ENCODE results near the gene PLGRKT. TPM values are rescaled to one million over a fixed set of nuclear protein-coding genes. Genes with fewer than 3 reads are reported as not detected.

The PLGRKT gene
- total and polyA plus RNA-seq, 8 donors, result 18.9 to 28.2 (median 22.2) TPM

DNA sequence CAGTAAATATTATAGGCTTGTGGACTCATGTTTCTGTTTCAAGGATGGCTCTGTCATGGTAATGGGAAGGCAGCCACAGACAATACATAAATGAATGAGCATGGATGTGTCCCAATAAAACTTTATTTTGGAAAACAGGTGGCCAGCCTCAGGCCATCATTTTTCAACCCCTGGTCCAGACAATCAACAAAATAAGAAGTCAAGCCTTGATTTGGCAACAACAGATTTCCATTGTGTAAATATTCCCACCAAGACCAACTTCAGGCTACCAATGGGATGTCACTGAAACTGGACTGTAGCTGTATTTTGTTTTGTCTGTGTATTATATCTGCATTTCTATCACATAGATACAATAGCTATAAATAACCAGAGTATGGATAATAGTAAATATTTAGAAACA, 77.4 kb downstream of the PLGRKT start:
- no peaks in the 10 kb centered on the region for H3K9me3 ChIP-seq
- peaks cover 0 to 13% of the 10 kb centered on the region in 2 donors for H3K36me3 ChIP-seq
- TF ChIP-seq, protein P1, sequence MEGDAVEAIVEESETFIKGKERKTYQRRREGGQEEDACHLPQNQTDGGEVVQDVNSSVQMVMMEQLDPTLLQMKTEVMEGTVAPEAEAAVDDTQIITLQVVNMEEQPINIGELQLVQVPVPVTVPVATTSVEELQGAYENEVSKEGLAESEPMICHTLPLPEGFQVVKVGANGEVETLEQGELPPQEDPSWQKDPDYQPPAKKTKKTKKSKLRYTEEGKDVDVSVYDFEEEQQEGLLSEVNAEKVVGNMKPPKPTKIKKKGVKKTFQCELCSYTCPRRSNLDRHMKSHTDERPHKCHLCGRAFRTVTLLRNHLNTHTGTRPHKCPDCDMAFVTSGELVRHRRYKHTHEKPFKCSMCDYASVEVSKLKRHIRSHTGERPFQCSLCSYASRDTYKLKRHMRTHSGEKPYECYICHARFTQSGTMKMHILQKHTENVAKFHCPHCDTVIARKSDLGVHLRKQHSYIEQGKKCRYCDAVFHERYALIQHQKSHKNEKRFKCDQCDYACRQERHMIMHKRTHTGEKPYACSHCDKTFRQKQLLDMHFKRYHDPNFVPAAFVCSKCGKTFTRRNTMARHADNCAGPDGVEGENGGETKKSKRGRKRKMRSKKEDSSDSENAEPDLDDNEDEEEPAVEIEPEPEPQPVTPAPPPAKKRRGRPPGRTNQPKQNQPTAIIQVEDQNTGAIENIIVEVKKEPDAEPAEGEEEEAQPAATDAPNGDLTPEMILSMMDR (IDR thresholded peaks at IDR 0.05), result no peak
- ATAC-seq (no peak), DNase-seq (no peak)
- H3K4me1 ChIP-seq, result no peaks in the 10 kb centered on the region
- intact Hi-C loops (cut with DNase I), result no loop called here
- H3K27me3 ChIP-seq, result no peaks in the 10 kb centered on the region
- H3K27ac ChIP-seq, result no peak overlapping the region
- H3K4me3 ChIP-seq, result no peak overlapping the region

DNA sequence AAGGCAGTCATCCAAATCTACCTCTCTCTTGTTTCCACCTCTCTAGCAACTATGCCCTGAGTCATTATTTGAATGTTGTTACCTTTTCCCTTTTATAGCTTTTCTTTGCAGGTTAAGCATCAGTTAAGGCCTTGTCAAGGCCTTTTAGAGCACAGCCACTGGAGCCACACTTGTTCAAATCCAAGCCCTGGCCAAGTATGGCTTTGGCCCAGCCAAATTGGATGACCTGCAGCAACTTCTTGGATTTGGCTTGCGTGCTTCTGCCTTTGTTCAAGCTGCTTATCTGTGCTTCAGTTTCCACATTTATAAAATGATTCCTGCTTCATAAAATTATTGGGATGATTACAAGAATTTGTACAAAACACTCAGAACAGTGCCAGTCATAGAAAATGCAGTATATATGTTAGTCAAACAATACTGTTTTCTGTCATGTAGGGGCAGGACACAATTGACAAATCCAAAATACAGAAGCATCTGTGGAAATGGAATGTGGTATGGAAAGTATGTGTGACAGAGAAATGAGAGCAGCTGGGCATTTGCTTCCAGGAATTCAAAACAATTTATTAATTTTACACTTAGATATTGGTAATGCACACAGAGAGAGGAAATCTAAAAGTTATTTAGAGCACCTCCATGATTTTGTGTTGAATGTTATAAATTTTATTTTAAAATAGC, 80.2 kb downstream of the PLGRKT start:
- Histone ChIP-seq H3K36me3 (peaks cover 0 to 13% of the 10 kb centered on the region in 2 donors), H3K27me3 (no peaks in the 10 kb centered on the region), H3K27ac (no peak overlapping the region), H3K9me3 (no peaks in the 10 kb centered on the region), H3K4me1 (no peaks in the 10 kb centered on the region), H3K4me3 (no peak overlapping the region)
- TF ChIP-seq, protein P1 (IDR thresholded peaks at IDR 0.05), result no peak
- intact Hi-C loops (cut with DNase I), result no loop called here
- ATAC-seq, result no peak
- DNase-seq, result no peak

DNA sequence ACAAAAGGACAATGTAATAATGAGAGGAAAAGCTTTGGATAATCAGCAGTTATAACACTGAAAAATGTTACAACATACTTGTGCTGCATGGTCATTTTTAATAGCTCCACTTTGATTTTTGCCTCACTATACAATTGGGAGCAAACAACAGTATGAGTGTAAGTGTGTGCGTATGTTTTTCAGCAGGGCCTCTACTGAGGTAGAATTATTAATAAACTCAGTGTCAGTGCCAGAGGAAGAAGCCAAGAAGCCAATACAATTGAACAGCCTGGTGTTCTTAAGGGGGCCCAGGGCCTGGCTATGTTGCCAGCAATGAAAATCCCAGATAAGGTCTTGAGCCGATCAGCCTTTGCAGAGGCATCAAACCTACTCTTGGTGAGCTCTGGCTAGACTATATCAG, 81.9 kb downstream of the PLGRKT start:
- TF ChIP-seq, protein P1 (IDR thresholded peaks at IDR 0.05), result no peak
- no peak for DNase-seq
- H3K4me3 ChIP-seq, result no peak overlapping the region
- H3K4me1 ChIP-seq, result no peaks in the 10 kb centered on the region
- no peaks in the 10 kb centered on the region for H3K9me3 ChIP-seq
- no peak overlapping the region for H3K27ac ChIP-seq
- ATAC-seq, result no peak
- H3K36me3 ChIP-seq, result peaks cover 0 to 13% of the 10 kb centered on the region in 2 donors
- intact Hi-C loops (cut with DNase I), result no loop called here
- no peaks in the 10 kb centered on the region for H3K27me3 ChIP-seq

DNA sequence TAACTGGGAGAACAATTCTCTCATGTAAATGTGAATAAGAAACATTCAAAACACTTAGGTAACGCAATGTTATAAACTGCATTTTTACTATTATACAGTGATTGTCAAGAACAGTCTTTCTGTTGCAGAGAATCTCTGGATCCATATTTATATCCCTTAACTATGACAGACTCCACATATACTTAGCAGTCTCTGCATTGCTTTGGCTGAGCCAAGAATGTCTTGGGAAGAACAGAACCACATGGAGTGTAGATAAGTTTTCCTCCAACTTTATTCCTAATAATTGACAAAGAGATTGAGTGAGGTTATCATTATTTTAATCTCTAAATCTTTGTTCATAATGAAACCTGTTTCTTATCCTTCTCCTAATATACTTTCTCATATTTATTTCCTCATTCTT, 82.5 kb downstream of the PLGRKT start:
- intact Hi-C loops (cut with DNase I), result no loop called here
- peaks cover 0 to 5% of the 10 kb centered on the region in 2 donors for H3K9me3 ChIP-seq
- TF ChIP-seq, protein P1 (IDR thresholded peaks at IDR 0.05), result no peak

DNA sequence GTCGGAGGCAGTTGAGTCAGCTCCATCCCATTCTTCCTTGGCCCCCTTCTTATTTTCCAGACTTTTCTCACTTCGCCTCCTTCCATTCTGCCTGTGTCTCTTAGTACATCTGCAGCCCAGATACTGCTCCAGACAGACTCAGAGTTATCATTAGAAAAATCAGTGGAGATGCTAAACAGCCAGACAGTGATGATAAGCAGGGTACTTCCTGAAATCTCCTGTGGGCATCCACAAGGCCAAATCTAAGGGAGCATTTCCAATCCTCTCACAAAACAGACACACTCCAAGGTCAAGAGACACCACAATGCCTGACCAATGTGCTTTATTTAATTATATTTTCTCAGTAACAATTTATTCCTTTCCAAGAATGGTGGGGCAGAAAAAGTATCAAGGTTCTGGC, 83.5 kb downstream of the PLGRKT start:
- H3K9me3 ChIP-seq, result peaks cover 0 to 13% of the 10 kb centered on the region in 2 donors
- TF ChIP-seq, protein P1 (IDR thresholded peaks at IDR 0.05), result no peak
- intact Hi-C loops (cut with DNase I), result no loop called here
- H3K4me3 ChIP-seq, result no peak overlapping the region
- DNase-seq (no peak), ATAC-seq (no peak)
- H3K27me3 ChIP-seq, result no peaks in the 10 kb centered on the region
- H3K4me1 ChIP-seq, result no peaks in the 10 kb centered on the region
- H3K36me3 ChIP-seq, result peaks cover 0 to 6% of the 10 kb centered on the region in 2 donors
- H3K27ac ChIP-seq, result no peak overlapping the region

More for the DNA sequence above, 82.5 kb downstream of the PLGRKT start:
- H3K4me1 ChIP-seq, result no peaks in the 10 kb centered on the region
- no peak overlapping the region for H3K4me3 ChIP-seq
- peaks cover 0 to 9% of the 10 kb centered on the region in 2 donors for H3K36me3 ChIP-seq
- DNase-seq, result no peak
- no peaks in the 10 kb centered on the region for H3K27me3 ChIP-seq
- no peak for ATAC-seq
- H3K27ac ChIP-seq, result no peak overlapping the region
